ENCODE results near the gene UBTD1. TPM values are rescaled to one million over a fixed set of nuclear protein-coding genes. Genes with fewer than 3 reads are reported as not detected.

The UBTD1 gene
- total RNA-seq, 2 donors from 2014 or later, result 19.1 to 19.3 TPM

GRCh38 chr10:97533888-97534287 lies 35.2 kb downstream of the UBTD1 start:
- Mint-ChIP-seq H3K4me1 (peaks cover 9% of the 10 kb centered on the region), H3K4me3 (no peak overlapping the region), H3K27me3 (ENCODE audit: insufficient read depth) (no peaks in the 10 kb centered on the region), H3K36me3 (ENCODE audit: low read depth) (peaks cover 5% of the 10 kb centered on the region), H3K27ac (no peak overlapping the region), H3K9me3 (peaks cover 13% of the 10 kb centered on the region)
- WGBS, 2 experiments (ENCODE audit: insufficient coverage in 1 of 2, insufficient read length in 1 of 2), result 89 to 92% methylated on average over 5 to 6 of the region's 6 CpGs
- peaks cover 6% of the 10 kb centered on the region for H3K9me3 ChIP-seq (ENCODE audit: control insufficient read depth, low read length)
- no peaks in the 10 kb centered on the region for H3K4me1 ChIP-seq (ENCODE audit: control insufficient read depth, insufficient read depth, low read length)
- no peaks in the 10 kb centered on the region for H3K36me3 ChIP-seq (ENCODE audit: control insufficient read depth, insufficient read depth, low read length)
- no peak for DNase-seq
- H3K4me3 ChIP-seq (ENCODE audit: low read length), result no peak overlapping the region
- H3K27me3 ChIP-seq (ENCODE audit: control insufficient read depth, insufficient read depth, low read length, poor library complexity, severe bottlenecking), result no peaks in the 10 kb centered on the region
- TF ChIP-seq CTCF (conservative IDR thresholded peaks at IDR 0.05), result no peak
- H3K27ac ChIP-seq (ENCODE audit: low read depth, low read length), result no peak overlapping the region
- no peak overlapping the region for H3K9ac ChIP-seq (ENCODE audit: extremely low read depth, low read length, poor library complexity, severe bottlenecking)

- Histone ChIP-seq H3K27ac (ENCODE audit: low read depth, low read length) (no peak overlapping the region), H3K4me1 (ENCODE audit: control insufficient read depth, insufficient read depth, low read length) (no peaks in the 10 kb centered on the region), H3K36me3 (ENCODE audit: control insufficient read depth, insufficient read depth, low read length) (no peaks in the 10 kb centered on the region), H3K9ac (ENCODE audit: extremely low read depth, low read length, poor library complexity, severe bottlenecking) (no peak overlapping the region), H3K9me3 (ENCODE audit: control insufficient read depth, low read length) (peaks cover 3% of the 10 kb centered on the region), H3K4me3 (ENCODE audit: low read length) (no peak overlapping the region), H3K27me3 (ENCODE audit: control insufficient read depth, insufficient read depth, low read length, poor library complexity, severe bottlenecking) (no peaks in the 10 kb centered on the region)
- Mint-ChIP-seq H3K4me3 (no peak overlapping the region), H3K36me3 (ENCODE audit: low read depth) (peaks cover 2% of the 10 kb centered on the region), H3K4me1 (peaks cover 11% of the 10 kb centered on the region), H3K27ac (no peak overlapping the region), H3K27me3 (ENCODE audit: insufficient read depth) (no peaks in the 10 kb centered on the region), H3K9me3 (peaks cover 4% of the 10 kb centered on the region)
- WGBS, 2 experiments (ENCODE audit: insufficient coverage in 1 of 2, insufficient read length in 1 of 2), result 67 to 82% methylated on average over 3 to 6 of the region's 6 CpGs
- TF ChIP-seq CTCF (conservative IDR thresholded peaks at IDR 0.05), result peak; percentile 85
- DNase-seq, result peak; percentile 88
Observed at GRCh38 chr10:97534746-97535367, 36.1 kb downstream of the UBTD1 start.

- DNase-seq, result peak; percentile 28
- Histone ChIP-seq H3K27ac (ENCODE audit: low read depth, low read length) (no peak overlapping the region), H3K4me1 (ENCODE audit: control insufficient read depth, insufficient read depth, low read length) (no peaks in the 10 kb centered on the region), H3K9me3 (ENCODE audit: control insufficient read depth, low read length) (no peaks in the 10 kb centered on the region), H3K9ac (ENCODE audit: extremely low read depth, low read length, poor library complexity, severe bottlenecking) (no peak overlapping the region), H3K4me3 (ENCODE audit: low read length) (no peak overlapping the region), H3K27me3 (ENCODE audit: control insufficient read depth, insufficient read depth, low read length, poor library complexity, severe bottlenecking) (no peaks in the 10 kb centered on the region), H3K36me3 (ENCODE audit: control insufficient read depth, insufficient read depth, low read length) (no peaks in the 10 kb centered on the region)
- H3K36me3 Mint-ChIP-seq (ENCODE audit: low read depth), result no peaks in the 10 kb centered on the region
- peak overlapping the region; percentile 74 for H3K27ac Mint-ChIP-seq
- H3K4me3 Mint-ChIP-seq, result no peak overlapping the region
- WGBS, 2 experiments (ENCODE audit: insufficient coverage in 1 of 2, insufficient read length in 1 of 2), result 90 to 93% methylated on average over 2 to 5 of the region's 5 CpGs
- no peaks in the 10 kb centered on the region for H3K27me3 Mint-ChIP-seq (ENCODE audit: insufficient read depth)
- no peak for TF ChIP-seq CTCF (conservative IDR thresholded peaks at IDR 0.05)
- no peaks in the 10 kb centered on the region for H3K9me3 Mint-ChIP-seq
- H3K4me1 Mint-ChIP-seq, result peaks cover 11% of the 10 kb centered on the region
Observed at GRCh38 chr10:97537186-97537869, 38.6 kb downstream of the UBTD1 start.
